ENCODE data around the gene PWP2. TPM values are rescaled to one million over a fixed set of nuclear protein-coding genes. Genes with fewer than 3 reads are reported as not detected.
"Not testable (repeated sequence)": the region's sequence is repeated elsewhere in the genome, so short reads cannot be mapped to it uniquely, and the experiment has no call there.

The PWP2 gene
- polyA plus RNA-seq (ENCODE audit: insufficient read length) = 1.6 TPM

- not testable (repeated sequence) for DNase-seq (ENCODE audit: low read depth)
Observed at GRCh38 chr21:44107026-44107501, at the start of gene PWP2. TSS of gene PWP2 (plus strand) at chr21:44107399. CDS start at chr21:44107417, 18 bp downstream.

DNA sequence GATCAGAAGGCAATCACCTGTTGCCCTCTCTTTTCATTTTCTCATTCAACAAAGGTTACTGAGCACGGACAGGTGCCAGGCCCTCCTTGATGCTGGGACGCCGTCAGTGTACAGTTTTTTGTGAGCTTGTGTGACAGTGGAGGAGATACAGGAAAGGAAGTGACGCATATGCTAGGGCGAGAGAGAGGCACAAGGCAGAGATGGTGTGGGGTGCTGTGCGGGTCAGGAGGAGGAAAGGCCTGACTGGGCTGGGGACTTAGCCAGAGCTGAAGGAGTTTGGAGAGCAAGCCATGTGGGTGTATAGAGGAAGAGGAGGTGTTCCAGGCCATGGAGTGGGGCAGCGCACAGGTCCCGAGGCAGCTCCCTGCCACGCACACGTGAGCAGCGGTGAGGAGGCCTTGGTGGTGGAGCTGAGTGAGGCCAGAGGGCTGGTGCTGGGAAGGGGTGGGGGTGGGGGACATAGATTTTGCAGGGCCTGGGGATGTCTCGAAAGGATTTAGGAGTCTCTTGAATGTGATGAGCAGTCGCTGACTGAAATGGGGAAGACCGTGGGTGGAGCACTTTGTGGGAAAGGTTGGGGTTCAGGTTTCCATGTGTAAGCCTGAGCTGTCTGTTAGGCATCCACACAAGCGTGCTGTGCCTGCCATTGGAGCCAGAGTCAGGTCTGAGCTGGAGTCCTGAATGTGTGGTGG lies 49.1 kb upstream of the PWP2 start:
- DNase-seq (ENCODE audit: low read depth) = no peak

DNA sequence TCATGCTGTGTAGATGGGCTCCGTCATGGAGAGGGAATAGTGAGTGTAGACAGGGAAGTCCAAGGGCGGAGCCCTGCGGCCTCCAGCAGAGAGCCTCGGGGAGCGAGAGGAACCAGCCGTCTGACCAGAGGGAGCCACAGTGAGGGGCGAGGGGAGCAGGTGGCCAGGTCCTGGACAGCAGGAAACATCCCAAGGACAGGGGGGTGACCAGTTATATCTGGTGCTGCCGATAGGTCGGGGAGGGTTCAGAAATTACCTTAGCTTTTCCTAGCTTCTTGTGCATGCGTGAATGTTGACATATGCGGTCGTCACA lies 48.6 kb upstream of the PWP2 start:
- DNase-seq (ENCODE audit: low read depth) = no peak

- DNase-seq (ENCODE audit: low read depth) = no peak
Observed at GRCh38 chr21:44058981-44059380, 48.2 kb upstream of the PWP2 start.

- DNase-seq (ENCODE audit: low read depth) = no peak
Observed at GRCh38 chr21:44059710-44060109, 47.5 kb upstream of the PWP2 start.

DNA sequence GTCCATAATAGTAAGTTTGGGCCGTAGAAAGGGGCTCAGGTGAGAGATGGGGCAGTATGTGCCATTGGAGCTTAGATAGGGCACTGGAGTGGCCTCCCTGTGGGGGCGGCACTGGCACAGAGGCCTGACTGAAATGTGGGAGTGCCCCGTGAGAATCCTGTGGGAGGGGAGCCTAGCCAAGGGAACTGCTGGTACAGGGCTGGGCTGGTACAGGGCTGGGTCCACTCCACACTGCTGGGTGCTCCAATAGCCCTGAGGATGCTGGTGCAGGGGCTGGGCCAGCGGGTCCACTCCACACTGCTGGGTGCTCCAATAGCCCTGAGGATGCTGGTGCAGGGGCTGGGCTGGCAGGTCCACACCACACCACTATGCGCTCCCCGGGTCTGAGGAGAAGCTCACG lies 44.8 kb upstream of the PWP2 start:
- no peak for DNase-seq (ENCODE audit: low read depth)

GRCh38 chr21:44063151-44063912 lies 43.9 kb upstream of the PWP2 start:
- no peak for DNase-seq (ENCODE audit: low read depth)

DNA sequence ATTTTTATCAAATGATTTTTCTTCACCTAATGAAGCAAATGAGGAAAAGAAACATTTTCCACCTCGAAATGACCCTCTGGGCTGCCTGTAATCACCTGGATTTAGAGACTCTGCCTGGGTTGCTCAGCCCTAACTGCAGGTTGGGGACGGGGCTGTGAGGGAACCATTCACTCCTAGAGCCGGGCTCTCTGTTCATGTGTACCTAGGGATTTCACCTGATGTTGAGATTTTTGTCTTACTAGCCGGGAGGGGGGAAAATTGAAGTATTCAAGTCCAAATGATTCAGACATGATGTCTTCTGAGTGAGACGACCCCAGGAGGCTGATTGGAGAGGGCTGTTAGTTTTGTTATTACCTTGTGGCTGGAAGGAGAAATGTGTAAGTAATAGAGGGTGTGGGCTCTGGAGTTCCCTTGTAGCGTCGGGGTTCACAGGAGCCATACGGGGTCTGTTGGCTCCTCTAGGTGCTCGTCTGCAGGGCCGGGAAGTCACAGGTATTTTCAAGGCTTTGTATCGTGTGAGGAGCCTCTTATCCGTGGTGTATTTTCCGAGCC lies 42.3 kb upstream of the PWP2 start:
- no peak for DNase-seq (ENCODE audit: low read depth)

GRCh38 chr21:44065428-44065827 lies 41.8 kb upstream of the PWP2 start:
- no peak for DNase-seq (ENCODE audit: low read depth)

GRCh38 chr21:44066116-44066515 lies 41.1 kb upstream of the PWP2 start:
- DNase-seq (ENCODE audit: low read depth) = no peak

- DNase-seq (ENCODE audit: low read depth) = no peak
Observed at GRCh38 chr21:44067011-44067839, 40.0 kb upstream of the PWP2 start.

GRCh38 chr21:44070391-44070790 lies 36.8 kb upstream of the PWP2 start:
- DNase-seq (ENCODE audit: low read depth) = no peak

- DNase-seq (ENCODE audit: low read depth) = no peak
Observed at GRCh38 chr21:44071359-44072104, 35.7 kb upstream of the PWP2 start.

DNA sequence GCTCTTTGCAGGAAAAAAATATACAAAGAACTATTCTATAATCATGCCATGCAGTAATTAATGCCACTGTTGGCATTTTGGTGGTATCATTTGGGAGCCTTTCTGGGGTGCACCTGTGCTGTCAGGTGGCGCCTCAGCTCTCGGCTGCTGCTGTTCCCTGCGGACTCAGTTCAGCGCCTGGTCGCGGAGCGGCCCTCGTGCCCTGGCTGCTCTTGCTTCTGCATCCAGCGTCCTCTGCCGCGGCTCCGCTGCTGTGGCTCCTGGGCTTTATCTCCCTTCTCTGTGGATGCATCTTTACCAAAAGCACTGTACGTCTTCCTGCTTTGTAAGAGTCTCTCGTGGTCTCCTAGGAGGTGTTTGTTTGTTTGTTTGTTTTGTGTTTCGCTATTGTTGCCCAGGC lies 35.1 kb upstream of the PWP2 start:
- DNase-seq (ENCODE audit: low read depth) = no peak

- DNase-seq (ENCODE audit: low read depth) = no peak
Observed at GRCh38 chr21:44074315-44074958, 32.8 kb upstream of the PWP2 start.

GRCh38 chr21:44076316-44076715 lies 30.9 kb upstream of the PWP2 start:
- DNase-seq (ENCODE audit: low read depth) = no peak

GRCh38 chr21:44078411-44078981 lies 28.7 kb upstream of the PWP2 start:
- no peak for DNase-seq (ENCODE audit: low read depth)

DNA sequence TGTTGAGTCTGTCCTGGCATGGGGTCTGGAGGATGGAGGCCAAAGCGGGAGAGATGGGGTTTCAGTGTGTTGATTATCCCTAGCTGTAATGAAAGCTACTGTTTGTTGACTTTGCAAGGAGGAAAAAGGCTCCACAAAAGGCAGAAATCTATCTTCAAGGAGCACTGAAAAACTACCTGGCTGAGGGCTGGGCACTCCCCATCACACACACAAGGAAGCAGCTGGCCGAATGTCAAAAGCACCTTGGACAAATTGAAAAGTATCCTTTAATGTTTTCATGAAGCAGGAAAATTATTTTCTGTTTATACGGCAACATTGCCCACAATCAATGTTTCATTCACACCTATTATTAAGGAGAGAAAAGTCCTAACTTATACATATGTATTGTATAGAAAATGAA lies 27.8 kb upstream of the PWP2 start:
- no peak for DNase-seq (ENCODE audit: low read depth)

DNA sequence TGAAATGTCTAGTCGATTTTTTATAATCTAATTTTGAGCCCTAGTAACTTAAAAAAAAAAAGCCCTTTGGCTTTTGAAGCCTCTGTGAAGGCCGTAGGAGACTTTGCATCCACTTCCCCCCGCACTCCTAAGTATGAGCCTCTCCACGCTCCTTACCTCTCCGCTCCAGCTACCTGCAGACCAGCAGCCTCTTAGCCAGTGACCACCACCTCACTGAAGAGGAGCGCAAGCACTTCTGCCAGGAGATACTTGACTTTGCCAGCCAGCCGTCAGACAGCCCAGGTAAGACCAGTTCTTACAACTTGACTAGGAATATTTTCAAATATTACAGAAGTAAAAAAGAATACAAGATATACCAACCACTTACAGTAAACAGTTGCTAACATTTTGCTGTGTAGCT lies 27.4 kb upstream of the PWP2 start:
- DNase-seq (ENCODE audit: low read depth) = no peak

- no peak for DNase-seq (ENCODE audit: low read depth)
Observed at GRCh38 chr21:44082648-44083440, 24.4 kb upstream of the PWP2 start.
